Astrocyte of the spinal cord (primary cell): ENCODE measurements around the gene DUSP22.
A peak's percentile ranks its signal among the peaks of the same experiment; 100 is the strongest.
"Not testable (repeated sequence)": the region's sequence is repeated elsewhere in the genome, so short reads cannot be mapped to it uniquely, and the experiment has no call there.

Source experiments
- DNase-seq: peaks from one replicate; pipeline ENCODE4 v3.0.0; 2011; ENCODE audit warnings: low read depth, low spot score
- H3K4me3 ChIP-seq: 2 replicates; pipeline ENCODE4 v1.5.1; 2011; ENCODE audit warnings: low read depth, mild to moderate bottlenecking, low read length, moderate library complexity
- CTCF ChIP-seq: IDR thresholded peaks from 2 replicates; pipeline ENCODE4 v1.5.1; 2012; ENCODE audit warnings: low read depth, mild to moderate bottlenecking, low read length, inconsistent platforms
- in situ Hi-C: cut with HindIII; loops from 2 replicates; pipeline ENCODE4 v1.10.0; 2017; ENCODE audit warnings: low sequenced_read_pairs

Gene DUSP22

DNA sequence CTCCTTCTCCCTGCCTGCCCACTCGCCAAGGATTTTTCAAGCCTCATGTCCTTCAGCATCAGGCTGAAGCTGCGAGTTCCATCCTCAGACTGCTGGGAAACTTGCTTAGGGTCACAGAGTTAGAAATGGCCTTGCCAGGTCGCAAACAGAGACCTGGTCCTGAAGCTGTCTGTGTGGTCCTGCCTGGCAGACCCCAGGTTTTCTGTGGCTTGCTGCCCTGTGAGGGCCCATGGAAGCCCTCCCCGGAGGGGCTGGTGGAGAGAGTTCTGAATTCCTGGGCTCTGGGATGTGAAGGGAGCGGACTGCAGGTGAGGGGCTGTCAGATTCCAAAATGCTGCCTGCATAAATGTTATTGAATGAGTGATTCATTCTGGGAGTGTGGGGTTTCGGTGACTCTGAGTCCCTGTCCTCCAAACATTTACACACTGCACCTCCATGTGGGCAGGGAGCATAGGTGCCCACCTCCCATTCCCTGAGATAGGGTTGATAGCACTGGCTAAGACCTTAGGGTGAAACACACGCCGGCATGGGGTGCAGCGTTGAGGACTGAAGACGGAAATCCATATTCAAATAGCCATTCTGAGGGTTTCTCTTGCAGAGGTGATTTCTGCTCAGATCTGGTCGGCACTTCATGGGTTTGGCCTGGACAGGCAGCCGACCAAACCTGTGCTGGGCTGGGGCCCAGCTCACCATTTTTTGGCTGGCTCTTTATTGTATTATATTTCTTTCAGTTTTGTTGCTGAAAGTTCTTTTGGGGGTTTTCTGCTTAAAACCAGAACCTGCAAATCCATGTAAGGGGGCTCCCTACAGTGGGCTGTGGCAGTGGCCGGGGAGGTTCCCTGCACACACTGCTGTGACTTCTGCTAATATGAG, 77.5 kb downstream of the DUSP22 start:
- TF ChIP-seq CTCF: no peak
- DNase-seq: no peak
- in situ Hi-C loops: no loop called here
- no peak overlapping the region for H3K4me3 ChIP-seq

DNA sequence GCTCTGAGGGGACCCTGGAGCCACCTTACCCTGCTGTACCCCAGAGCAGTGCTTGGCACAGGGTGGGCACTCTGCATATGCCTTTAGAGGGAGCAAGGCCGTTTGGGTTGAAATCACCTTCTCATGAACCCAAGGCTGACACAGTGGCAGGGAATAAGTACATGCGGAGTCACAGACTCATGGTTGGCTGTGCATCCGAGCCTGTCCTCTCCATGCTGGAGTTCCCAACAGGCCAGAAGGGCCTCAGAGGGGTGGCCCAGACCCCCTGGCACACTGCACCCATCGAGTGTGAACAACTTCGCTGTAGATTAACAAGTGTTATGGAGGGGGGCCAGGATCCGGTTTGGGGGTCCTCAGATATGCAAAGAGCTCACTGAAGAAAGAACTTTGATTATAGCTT, 78.3 kb downstream of the DUSP22 start:
- in situ Hi-C loops: no loop called here
- TF ChIP-seq CTCF: no peak
- H3K4me3 ChIP-seq: no peak overlapping the region
- DNase-seq: no peak

GRCh38 chr6:371851-372250, 79.6 kb downstream of the DUSP22 start:
- DNase-seq, H3K4me3 ChIP-seq, in situ Hi-C loops: not testable (repeated sequence)

- no peak overlapping the region for H3K4me3 ChIP-seq
- no peak for DNase-seq
- no peak for TF ChIP-seq CTCF
- in situ Hi-C loops: no loop called here
Measured at GRCh38 chr6:372336-372911, 80.1 kb downstream of the DUSP22 start.

- in situ Hi-C loops: no loop called here
- no peak for TF ChIP-seq CTCF
- H3K4me3 ChIP-seq: no peak overlapping the region
Measured at GRCh38 chr6:373031-373430, 80.7 kb downstream of the DUSP22 start.

DNA sequence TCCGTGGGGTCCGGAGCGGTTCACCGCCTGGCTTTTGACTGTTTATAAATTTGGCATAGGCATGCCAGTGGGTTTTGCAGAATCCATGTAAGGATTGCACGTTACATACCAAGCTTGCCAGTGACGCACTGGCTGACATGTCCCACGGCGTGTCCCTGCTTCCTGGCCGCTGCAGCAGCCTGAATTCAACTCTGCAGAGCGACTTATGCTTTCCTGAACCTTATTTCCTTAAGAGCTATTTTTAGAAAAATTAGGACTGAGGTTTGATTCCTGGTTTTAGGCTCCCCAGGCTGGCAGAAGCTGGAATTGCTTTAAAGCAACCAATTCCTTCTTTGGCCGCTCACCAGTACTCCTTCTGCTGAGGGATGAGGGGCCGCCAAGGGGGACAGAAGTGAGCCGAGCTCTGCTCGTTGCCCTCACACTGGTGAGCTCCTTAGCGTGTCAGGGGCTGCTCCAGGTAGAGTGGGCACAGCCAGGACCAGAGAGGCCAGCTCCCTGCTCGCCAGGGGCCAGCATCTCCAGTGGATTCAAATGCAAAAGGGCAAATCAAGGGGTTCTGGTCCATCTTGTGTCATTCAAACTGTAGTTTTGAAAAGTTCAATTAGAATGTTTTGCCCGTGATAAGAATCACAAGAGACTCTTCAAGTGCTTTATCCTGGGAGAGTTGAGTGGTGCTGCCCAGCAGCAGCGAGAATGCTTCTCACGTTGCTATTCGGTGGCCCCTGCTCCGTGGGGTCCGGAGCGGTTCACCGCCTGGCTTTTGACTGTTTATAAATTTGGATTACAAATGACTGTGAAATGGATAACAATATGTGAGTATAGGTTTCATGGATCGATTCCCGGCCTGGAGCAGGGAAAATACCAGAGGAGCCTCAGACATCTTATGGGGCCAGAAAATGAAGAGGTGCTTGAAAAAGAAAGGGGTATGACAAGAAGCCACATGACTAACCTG, 81.8 kb downstream of the DUSP22 start:
- peak; percentile 20 for TF ChIP-seq CTCF
- H3K4me3 ChIP-seq: no peak overlapping the region
- no peak for DNase-seq
- in situ Hi-C loops: no loop called here

More at GRCh38 chr6:373031-373430, 80.7 kb downstream of the DUSP22 start:
- no peak for DNase-seq
